SK-N-SH (cell line): ENCODE measurements around the gene RTP2.

Experiments used
- EP300 ChIP-seq, 2 experiments: IDR thresholded peaks; 2 replicates each; pipeline versions ENCODE4 v1.4.0 to v1.6.1; 2012; ENCODE audit warnings: borderline replicate concordance in 1 of 2, low read depth in 1 of 2, low read length in 1 of 2
- EZH2phosphoT487 ChIP-seq: fragments of 200-600 bp; sonication (generic); IDR thresholded peaks from 2 replicates; pipeline ENCODE4 v1.6.1; 2017; ENCODE audit warnings: low read depth, mixed run types, mild to moderate bottlenecking, antibody characterized with exemption, moderate library complexity, borderline replicate concordance
- MAX ChIP-seq: IDR thresholded peaks from 2 replicates; pipeline ENCODE4 v1.4.0; 2012; ENCODE audit warnings: low read depth
- NFIC ChIP-seq: IDR thresholded peaks from 2 replicates; pipeline ENCODE4 v1.4.0; 2012; ENCODE audit warnings: borderline replicate concordance
- POLR2AphosphoS5 ChIP-seq: IDR thresholded peaks from 2 replicates; pipeline ENCODE4 v1.6.1; 2012; ENCODE audit warnings: low read depth, low read length
- RAD21 ChIP-seq: IDR thresholded peaks from 2 replicates; pipeline ENCODE4 v1.6.1; 2012; ENCODE audit warnings: mild to moderate bottlenecking, low read length
- TAF1 ChIP-seq: IDR thresholded peaks from 2 replicates; pipeline ENCODE4 v1.6.1; 2012; ENCODE audit warnings: low read depth, mild to moderate bottlenecking, low read length, moderate library complexity, borderline replicate concordance
- TF ChIP-seq, protein P1 (sequence below): fragments of 200-600 bp; sonication (generic); IDR thresholded peaks from 2 replicates; pipeline ENCODE4 v1.6.1; 2017; ENCODE audit warnings: antibody characterized with exemption, mild to moderate bottlenecking, moderate library complexity

DNA sequence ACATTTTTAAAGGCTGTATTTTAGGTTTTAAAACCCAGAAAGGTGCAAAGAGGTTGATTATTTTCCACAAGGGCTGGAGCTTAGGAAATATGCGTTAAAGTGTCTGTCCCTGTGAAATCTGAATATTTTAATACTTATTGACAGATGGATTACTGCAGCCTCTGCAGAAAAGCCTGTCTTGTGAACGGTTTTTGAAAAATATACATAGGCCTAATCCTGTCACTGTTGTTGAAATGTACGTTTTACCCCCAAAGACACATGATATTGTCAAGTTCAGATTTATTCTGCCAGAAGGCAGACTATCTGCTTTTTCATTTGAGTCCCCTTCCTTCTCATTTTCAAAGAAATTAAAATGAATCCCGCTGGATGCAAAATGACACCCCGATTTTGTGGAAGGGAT is 45.1 kb upstream of the RTP2 start:
- TF ChIP-seq, protein P1, sequence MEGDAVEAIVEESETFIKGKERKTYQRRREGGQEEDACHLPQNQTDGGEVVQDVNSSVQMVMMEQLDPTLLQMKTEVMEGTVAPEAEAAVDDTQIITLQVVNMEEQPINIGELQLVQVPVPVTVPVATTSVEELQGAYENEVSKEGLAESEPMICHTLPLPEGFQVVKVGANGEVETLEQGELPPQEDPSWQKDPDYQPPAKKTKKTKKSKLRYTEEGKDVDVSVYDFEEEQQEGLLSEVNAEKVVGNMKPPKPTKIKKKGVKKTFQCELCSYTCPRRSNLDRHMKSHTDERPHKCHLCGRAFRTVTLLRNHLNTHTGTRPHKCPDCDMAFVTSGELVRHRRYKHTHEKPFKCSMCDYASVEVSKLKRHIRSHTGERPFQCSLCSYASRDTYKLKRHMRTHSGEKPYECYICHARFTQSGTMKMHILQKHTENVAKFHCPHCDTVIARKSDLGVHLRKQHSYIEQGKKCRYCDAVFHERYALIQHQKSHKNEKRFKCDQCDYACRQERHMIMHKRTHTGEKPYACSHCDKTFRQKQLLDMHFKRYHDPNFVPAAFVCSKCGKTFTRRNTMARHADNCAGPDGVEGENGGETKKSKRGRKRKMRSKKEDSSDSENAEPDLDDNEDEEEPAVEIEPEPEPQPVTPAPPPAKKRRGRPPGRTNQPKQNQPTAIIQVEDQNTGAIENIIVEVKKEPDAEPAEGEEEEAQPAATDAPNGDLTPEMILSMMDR, result no peak
- TF ChIP-seq EZH2phosphoT487, result no peak
- TF ChIP-seq POLR2AphosphoS5, result no peak
- TF ChIP-seq EP300 (IDR thresholded peaks at IDR 0.05; ENCODE audit: borderline replicate concordance in 1 of 2, low read depth in 1 of 2, low read length in 1 of 2), result no peak
- TF ChIP-seq RAD21, result no peak
- no peak for TF ChIP-seq TAF1
- TF ChIP-seq MAX, result no peak
- TF ChIP-seq NFIC, result no peak
